Activated effector memory CD4-positive, alpha-beta T cell treated with anti-CD3 and anti-CD28 coated beads, Interleukin-2, amount 50 U/mL, for 16 hours (primary cell): ENCODE data around the gene CENPVL1.
"Not testable (repeated sequence)": the region's sequence is repeated elsewhere in the genome, so short reads cannot be mapped to it uniquely, and the experiment has no call there.

Source experiments
- DNase-seq: peaks from one replicate; pipeline ENCODE4 v3.0.0-alpha.2; 2020

Gene CENPVL1

DNA sequence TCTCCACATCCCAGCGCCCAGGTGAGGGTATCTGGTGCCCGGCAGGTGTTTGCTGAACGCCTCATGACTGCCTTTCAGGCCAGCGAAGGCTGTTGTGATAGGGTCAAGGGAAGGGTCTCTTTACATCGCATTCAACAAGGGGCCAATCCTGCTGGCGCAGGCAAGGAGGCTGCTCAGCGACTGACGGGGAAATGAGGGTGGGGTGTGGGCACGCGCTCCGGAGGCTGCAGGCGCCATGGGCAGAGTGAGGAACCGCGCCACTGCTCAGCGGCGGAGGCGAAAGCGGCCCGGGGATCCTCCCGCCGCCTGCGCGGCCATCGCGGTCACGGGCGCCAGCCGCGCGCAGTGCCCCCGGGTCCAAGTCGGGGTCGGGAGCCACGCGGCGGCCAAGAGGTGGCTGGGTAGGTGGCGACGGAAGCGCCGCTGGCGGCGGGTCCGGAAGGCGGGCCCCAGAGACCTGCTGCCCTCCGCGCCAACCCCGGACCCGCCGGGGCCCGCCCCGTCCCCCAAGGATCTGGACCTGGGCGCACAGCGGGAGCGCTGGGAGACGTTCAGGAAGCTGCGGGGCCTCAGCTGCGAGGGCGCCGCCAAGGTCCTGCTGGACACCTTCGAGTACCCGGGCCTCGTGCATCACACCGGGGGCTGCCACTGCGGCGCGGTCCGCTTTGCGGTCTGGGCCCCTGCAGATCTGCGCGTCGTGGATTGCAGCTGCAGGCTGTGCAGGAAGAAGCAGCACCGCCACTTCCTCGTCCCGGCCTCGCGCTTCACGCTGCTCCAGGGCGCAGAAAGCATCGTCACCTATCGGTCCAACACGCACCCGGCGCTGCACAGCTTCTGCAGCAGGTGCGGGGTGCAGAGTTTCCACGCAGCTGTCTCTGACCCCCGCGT, at the start of gene CENPVL1:
Gene CENPVL1 (plus strand): TSS at position 236 of the 888 bp plus-strand sequence. CDS start 0 bp downstream, at position 236.
- DNase-seq, result not testable (repeated sequence)

DNA sequence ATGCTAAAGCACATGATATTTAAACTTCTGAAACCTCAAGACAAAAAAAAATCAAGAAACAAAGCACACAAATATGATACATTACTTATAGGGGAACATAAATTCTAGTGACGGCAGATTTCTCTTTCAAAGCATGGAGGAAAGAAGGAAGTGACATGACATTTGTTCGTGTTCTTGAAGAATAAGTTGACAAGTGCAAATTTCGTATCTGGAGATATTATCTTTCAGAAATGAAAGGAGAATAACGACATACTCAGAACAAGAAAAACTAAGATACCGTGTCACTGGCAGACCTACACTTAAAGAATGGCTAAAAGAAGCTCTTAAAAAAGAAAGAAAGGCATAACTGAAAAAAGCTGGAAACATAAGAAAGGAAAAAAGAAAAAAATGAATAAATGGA, 44.3 kb upstream of the CENPVL1 start:
- no peak for DNase-seq

DNA sequence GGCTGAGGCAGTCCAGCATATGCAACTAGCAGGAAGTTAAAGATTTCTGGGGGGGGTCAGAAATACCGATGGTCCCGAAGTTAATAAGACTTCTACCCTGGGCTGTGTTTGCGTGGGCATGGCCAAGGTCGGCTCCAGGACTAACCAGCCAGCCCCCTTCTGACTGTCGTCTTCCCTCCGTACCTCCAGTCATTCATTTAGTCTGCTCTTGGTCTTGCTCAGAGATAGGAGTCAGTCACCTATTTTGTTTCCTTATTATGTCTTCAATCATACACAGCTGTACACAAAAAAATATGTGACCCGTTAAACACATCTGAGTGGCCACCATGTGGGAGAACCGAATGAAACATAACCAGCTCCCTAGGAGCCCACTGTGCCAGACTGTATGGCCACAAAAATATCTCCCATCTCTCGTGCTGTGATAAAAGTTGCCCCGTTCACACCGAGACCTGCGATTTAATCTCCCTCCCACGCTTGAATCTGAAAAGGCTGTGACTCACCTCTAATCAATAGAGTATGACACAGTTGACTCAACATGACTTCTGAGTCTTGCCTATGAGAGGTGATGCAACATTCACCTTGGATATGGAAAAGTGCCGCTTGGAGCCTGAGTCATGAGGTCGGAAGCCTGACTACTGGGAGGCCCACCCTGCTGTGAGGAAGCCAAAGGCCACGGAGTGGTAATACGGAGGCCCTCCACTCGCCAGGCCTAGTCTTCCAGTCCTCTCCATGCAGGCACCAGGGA, 30.5 kb upstream of the CENPVL1 start:
- not testable (repeated sequence) for DNase-seq

DNA sequence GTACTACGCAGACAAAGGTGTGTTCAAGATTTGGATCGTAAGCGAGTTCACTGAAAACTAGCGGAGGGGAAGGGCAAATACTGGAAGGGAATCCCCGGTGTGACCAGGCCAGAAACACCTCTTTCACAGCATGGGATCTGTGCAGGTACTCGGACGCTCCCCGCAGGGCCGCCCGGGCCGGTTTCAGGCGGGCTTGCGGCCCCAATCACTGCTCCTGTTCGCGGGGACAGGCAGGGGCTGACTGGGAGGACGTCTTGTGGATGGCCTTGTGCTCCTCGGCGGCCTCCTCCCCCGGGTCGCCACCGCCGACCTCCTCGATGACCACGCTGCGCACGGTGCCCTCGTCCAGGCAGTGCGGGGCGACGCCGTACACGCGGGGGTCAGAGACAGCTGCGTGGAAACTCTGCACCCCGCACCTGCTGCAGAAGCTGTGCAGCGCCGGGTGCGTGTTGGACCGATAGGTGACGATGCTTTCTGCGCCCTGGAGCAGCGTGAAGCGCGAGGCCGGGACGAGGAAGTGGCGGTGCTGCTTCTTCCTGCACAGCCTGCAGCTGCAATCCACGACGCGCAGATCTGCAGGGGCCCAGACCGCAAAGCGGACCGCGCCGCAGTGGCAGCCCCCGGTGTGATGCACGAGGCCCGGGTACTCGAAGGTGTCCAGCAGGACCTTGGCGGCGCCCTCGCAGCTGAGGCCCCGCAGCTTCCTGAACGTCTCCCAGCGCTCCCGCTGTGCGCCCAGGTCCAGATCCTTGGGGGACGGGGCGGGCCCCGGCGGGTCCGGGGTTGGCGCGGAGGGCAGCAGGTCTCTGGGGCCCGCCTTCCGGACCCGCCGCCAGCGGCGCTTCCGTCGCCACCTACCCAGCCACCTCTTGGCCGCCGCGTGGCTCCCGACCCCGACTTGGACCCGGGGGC, 28.2 kb upstream of the CENPVL1 start:
- DNase-seq, result not testable (repeated sequence)

DNA sequence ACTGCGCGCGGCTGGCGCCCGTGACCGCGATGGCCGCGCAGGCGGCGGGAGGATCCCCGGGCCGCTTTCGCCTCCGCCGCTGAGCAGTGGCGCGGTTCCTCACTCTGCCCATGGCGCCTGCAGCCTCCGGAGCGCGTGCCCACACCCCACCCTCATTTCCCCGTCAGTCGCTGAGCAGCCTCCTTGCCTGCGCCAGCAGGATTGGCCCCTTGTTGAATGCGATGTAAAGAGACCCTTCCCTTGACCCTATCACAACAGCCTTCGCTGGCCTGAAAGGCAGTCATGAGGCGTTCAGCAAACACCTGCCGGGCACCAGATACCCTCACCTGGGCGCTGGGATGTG, 27.6 kb upstream of the CENPVL1 start, which contains the start of gene CENPVL2:
Gene CENPVL2 (minus strand): TSS at position 112 of the 343 bp plus-strand sequence. CDS start 0 bp downstream, at position 112.
- not testable (repeated sequence) for DNase-seq

DNA sequence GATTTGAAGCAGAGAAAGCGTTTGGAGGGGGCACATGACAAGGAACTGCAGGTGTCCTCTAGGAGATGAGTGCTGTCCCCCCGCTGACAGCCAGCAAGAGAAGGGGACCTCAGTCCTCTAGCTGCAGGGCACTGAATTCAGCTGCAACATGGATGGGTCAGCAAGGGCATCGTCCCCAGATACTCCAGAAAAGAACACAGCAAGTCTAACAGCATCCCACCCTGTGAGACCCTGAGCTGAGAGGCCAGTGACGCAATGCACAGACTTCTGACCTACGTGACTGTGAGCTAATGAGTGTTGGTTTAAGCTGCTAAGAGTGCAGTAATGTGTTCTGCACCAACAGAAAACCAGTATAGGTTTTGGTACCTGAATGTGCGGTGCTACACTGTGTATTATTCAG, 16.1 kb upstream of the CENPVL1 start:
- no peak for DNase-seq

DNA sequence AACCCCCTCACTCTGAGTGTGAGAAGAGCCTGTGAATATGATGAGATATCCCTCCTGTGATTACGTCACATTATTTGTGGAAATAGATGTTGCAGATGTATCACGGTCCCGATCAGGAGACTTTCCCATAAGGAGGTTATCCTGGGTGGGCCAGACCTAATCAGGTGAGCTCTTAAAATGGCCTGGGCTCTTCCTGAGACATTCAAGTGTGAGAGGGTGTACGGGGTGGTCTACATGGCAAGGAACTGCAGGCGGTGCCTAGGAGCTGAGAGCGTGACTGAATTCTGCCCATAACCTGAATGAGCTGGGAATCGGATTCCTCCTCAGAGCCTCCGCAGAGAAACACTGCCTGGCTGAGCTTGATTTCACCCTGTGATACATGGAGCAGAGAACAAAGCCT, 12.9 kb upstream of the CENPVL1 start:
- no peak for DNase-seq

DNA sequence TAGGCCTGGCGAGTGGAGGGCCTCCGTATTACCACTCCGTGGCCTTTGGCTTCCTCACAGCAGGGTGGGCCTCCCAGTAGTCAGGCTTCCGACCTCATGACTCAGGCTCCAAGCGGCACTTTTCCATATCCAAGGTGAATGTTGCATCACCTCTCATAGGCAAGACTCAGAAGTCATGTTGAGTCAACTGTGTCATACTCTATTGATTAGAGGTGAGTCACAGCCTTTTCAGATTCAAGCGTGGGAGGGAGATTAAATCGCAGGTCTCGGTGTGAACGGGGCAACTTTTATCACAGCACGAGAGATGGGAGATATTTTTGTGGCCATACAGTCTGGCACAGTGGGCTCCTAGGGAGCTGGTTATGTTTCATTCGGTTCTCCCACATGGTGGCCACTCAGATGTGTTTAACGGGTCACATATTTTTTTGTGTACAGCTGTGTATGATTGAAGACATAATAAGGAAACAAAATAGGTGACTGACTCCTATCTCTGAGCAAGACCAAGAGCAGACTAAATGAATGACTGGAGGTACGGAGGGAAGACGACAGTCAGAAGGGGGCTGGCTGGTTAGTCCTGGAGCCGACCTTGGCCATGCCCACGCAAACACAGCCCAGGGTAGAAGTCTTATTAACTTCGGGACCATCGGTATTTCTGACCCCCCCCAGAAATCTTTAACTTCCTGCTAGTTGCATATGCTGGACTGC, 2.8 kb downstream of the CENPVL1 start:
- DNase-seq, result not testable (repeated sequence)

DNA sequence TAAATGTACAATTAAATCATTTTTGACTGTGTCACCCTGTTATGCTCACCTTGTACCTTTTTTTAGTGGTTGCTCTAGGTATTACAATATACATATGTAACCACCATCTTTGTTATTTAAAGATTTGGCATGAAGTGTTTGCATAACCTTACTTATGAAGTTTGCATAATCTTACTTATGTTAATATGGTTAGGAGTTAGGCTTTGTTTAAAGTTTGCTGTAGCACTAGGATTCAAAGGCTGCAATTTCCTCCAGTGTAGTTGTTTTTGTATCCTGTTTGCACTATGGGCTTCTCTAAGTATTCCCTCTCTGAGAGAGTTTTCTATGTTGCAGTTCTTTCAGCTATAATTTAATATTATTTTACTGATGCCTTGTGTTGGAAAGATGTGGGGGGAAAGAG, 17.9 kb downstream of the CENPVL1 start:
- DNase-seq, result no peak

DNA sequence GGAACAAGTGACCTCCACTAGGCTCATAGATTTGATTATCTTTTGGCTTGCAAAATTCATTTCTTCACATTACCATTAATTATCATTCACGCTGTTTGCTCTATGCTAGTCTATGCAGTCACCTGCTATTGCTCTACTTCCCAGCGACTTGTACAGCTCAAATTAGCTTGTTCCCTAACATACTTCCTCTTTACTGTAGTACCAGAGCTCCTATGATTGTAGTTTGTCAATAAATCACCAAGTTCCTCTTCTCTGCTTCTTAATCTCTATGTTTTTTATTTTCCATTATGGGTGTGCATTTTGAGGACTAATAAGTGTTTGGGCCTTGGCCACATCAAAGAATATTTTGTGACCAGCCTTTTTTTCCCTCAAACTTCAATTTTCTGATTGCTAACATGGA, 26.8 kb downstream of the CENPVL1 start:
- DNase-seq, result no peak

DNA sequence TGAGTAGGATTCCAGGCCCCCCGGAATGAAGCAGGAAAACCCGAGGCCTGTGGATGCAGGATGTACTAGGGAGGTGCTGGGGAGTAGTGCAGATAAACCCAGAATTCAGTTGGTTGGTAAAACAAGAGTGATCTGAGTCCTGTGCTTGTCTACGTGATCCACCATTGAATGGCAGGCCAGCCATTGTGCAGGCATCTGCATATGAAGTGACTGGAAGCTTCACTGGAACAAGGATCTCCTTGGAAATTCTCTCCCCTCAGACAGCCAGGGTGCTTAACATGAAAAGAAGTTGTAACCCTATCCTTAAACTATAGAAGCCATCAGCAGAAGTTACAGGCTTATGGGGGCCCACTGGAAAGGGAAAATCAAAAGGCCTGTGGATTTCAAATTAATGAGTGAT, 32.3 kb downstream of the CENPVL1 start:
- no peak for DNase-seq

DNA sequence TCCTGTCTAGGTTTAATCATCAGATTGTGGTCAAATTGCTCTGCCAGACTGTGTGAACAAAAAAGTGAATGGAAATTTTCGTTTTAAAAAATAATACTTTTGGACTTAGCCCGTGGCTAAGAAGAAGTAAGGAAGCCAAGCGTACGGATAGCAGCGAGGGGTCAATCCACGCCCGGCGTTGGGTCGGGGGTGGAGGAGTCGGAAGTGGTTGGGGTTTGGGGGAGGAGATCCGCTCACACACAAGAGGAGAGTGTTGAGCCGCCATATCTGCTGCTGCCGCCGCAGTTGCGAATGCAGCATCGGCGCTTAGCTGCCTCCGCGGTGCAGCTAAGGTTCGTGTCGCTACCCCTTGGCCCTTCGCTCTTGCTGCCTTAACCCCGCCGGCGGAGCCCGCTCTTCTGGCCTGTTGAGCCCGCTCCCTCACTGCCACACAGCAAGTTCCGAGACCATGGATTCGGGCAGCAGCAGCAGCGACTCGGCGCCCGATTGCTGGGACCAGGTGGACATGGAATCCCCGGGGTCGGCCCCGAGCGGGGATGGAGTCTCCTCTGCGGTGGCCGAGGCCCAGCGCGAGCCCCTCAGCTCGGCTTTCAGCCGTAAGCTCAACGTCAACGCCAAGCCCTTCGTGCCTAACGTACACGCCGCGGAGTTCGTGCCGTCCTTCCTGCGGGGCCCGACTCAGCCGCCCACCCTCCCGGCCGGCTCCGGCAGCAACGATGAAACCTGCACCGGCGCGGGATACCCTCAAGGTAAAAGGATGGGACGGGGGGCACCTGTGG, 33.1 kb downstream of the CENPVL1 start, which contains the start of gene GSPT2:
Gene GSPT2 (plus strand): TSS at position 264 of the 779 bp plus-strand sequence. CDS start 185 bp downstream, at position 449.
- peak; percentile 80 for DNase-seq

DNA sequence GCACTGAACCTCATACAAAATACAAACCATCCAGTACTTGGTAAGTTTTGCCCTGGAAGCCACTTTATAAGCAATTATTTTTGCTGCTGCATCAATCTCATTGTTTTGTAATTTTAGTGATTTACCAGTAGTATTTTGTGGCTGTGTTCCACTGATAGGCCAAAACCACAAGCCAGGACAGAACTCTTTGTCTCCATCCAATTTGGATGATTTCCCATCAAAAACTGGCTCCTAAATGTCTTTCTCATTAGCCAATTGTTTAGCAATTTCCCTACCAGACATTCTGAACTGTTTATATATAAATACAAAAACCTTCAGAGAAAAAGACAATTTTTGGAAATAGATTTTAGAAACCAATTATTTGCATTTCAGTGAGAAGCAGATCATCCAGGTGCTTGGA, 37.4 kb downstream of the CENPVL1 start:
- no peak for DNase-seq

DNA sequence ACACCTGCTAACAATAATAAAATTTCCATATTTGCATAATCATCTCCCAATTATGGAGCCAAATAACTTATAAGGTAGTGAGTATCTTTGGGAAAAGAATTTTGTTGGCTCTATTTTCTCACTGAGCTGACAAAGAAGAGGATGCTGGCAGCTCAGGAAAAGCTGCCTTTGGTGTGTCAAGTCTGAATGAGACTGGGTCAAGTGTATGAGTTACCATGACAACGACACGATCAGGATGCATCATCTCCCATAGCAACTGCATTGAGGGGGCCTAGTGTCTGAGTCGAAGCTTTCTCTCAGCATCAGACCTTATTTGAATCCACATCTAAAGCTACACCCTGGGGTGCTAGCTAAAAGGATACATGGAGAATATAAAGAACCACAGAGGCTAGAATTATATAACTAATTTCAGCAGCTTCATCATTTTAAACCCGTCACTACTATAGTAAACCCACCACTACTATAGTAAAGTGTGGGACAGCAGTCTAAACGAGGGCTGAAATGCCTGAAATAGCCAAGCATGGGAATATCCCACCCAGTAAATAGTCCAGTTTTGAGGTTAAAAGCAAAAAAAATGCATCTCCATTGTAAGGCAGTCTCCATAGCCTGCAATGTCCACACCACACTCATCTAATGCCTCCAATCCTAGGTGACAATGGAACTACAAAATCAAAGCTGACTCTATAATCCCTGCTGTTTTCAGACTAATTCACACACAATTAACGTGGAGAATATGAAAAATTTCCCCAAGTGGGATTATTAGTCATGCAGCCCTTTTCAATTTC, 48.9 kb downstream of the CENPVL1 start:
- no peak for DNase-seq

DNA sequence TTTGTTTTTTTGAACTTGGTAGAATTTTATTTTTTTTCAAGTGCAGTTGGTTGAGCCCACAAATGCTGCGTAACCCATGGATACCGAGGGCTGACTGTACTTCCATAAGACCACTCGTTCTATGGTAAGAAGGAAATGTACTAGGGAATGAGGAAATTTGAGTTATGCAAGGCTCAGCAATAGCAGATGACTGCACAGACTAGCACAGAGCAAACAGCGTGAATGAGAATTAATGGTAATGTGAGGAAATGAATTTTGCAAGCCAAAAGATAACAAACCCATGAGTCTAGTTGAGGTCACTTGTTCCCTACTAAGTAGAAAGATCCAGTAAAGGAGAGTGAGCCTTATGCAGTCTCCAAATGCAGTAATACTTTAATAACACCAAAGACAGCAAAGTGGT, 50.3 kb downstream of the CENPVL1 start:
- no peak for DNase-seq
